Left hindlimb (tissue), 1 donor: Measurements from ENCODE around the gene ASPN.
"Not testable (repeated sequence)": the region's sequence is repeated elsewhere in the genome, so short reads cannot be mapped to it uniquely, and the experiment has no call there.

Experiments used
- DNase-seq: peaks from one replicate; pipeline ENCODE4 v3.0.0-alpha.2; 2018

Gene ASPN

GRCh38 chr9:92467041-92467440 is 15.3 kb downstream of the ASPN start:
- no peak for DNase-seq

GRCh38 chr9:92463984-92464383 is 18.3 kb downstream of the ASPN start:
- DNase-seq: no peak

GRCh38 chr9:92463387-92463786 is 18.9 kb downstream of the ASPN start:
- DNase-seq: no peak

- no peak for DNase-seq
Observed at GRCh38 chr9:92457576-92457975, 24.7 kb downstream of the ASPN start.

- no peak for DNase-seq
Observed at GRCh38 chr9:92455217-92455616, 27.1 kb downstream of the ASPN start.

GRCh38 chr9:92446536-92446935 is 35.8 kb downstream of the ASPN start:
- no peak for DNase-seq

GRCh38 chr9:92444841-92445240 is 37.5 kb downstream of the ASPN start:
- DNase-seq: no peak

GRCh38 chr9:92440751-92441046 is 41.6 kb downstream of the ASPN start:
- no peak for DNase-seq

GRCh38 chr9:92439921-92440750 is 42.2 kb downstream of the ASPN start:
- DNase-seq: no peak

- DNase-seq: no peak
Observed at GRCh38 chr9:92438900-92439526, 43.3 kb downstream of the ASPN start.

GRCh38 chr9:92435263-92435662 is 47.0 kb downstream of the ASPN start:
- DNase-seq: no peak

- no peak for DNase-seq
Observed at GRCh38 chr9:92432972-92433548, 49.2 kb downstream of the ASPN start.

- no peak for DNase-seq
Observed at GRCh38 chr9:92432350-92432749, 50.0 kb downstream of the ASPN start.

- DNase-seq: no peak
Observed at GRCh38 chr9:92429836-92430235, 52.5 kb downstream of the ASPN start.

GRCh38 chr9:92426501-92427145 is 55.7 kb downstream of the ASPN start:
- no peak for DNase-seq

- DNase-seq: no peak
Observed at GRCh38 chr9:92425474-92425873, 56.8 kb downstream of the ASPN start.

- no peak for DNase-seq
Observed at GRCh38 chr9:92424340-92424739, 58.0 kb downstream of the ASPN start, which contains the start of gene OMD. TSS of gene OMD (minus strand) at chr9:92424471. CDS start at chr9:92417558, 6,913 bp downstream.

GRCh38 chr9:92423612-92424011 is 58.7 kb downstream of the ASPN start:
- DNase-seq: no peak

GRCh38 chr9:92422611-92423338 is 59.5 kb downstream of the ASPN start:
- DNase-seq: no peak

- no peak for DNase-seq
Observed at GRCh38 chr9:92414566-92414965, 67.7 kb downstream of the ASPN start.

GRCh38 chr9:92411157-92411556 is 71.1 kb downstream of the ASPN start:
- DNase-seq: not testable (repeated sequence)

GRCh38 chr9:92408747-92409478 is 73.4 kb downstream of the ASPN start:
- no peak for DNase-seq
